Kidney (tissue), 14 donors: ENCODE results near the gene ABCG8. TPM values are rescaled to one million over a fixed set of nuclear protein-coding genes. Genes with fewer than 3 reads are reported as not detected.

Experiments
- DNase-seq, 5 donors: peaks; one replicate each; pipeline ENCODE4 v3.0.0-alpha.2; 2013 to 2020
- FAIRE-seq: peaks from 2 replicates; lab custom pipeline; 2012; peaks lifted over from hg19 to GRCh38; lab: Jason Lieb, UNC
- H3K27ac ChIP-seq, 2 donors: one replicate each; pipeline ENCODE4 v1.7.0; 2013; ENCODE audit warnings: low read depth in 2 of 2, low read length in 2 of 2, inconsistent platforms in 1 of 2
- H3K27me3 ChIP-seq: one replicate; pipeline ENCODE4 v1.7.1; 2013; ENCODE audit warnings: low read length, inconsistent platforms; ENCODE audit not compliant: control insufficient read depth, insufficient read depth
- H3K36me3 ChIP-seq, 3 donors: one replicate each; pipeline versions ENCODE4 v1.7.0 to v1.7.1; 2013; ENCODE audit warnings: low read length in 3 of 3, control low read depth in 1 of 3, inconsistent platforms in 1 of 3; ENCODE audit not compliant: insufficient read depth in 3 of 3, control insufficient read depth in 2 of 3
- H3K4me1 ChIP-seq, 3 donors: one replicate each; pipeline versions ENCODE4 v1.7.0 to v1.7.1; 2013; ENCODE audit warnings: low read length in 3 of 3, inconsistent platforms in 1 of 3, low read depth in 1 of 3; ENCODE audit not compliant: control insufficient read depth in 2 of 3, insufficient read depth in 2 of 3
- H3K4me3 ChIP-seq, 3 donors: one replicate each; pipeline versions ENCODE4 v1.7.0 to v1.8.1; 2013; ENCODE audit warnings: low read length in 3 of 3, control low read depth in 1 of 3, inconsistent platforms in 1 of 3
- H3K9ac ChIP-seq, 3 donors: one replicate each; pipeline versions ENCODE4 v1.7.0 to v1.7.1; 2013; ENCODE audit warnings: low read length in 3 of 3, control low read depth in 1 of 3, inconsistent platforms in 1 of 3
- H3K9me3 ChIP-seq, 3 donors: one replicate each; pipeline versions ENCODE4 v1.7.0 to v1.7.1; 2013; ENCODE audit warnings: low read length in 3 of 3, control low read depth in 1 of 3, inconsistent platforms in 1 of 3; ENCODE audit not compliant: control insufficient read depth in 2 of 3, insufficient read depth in 1 of 3
- CTCF ChIP-seq: IDR thresholded peaks from 3 replicates; pipeline ENCODE4 v1.5.1; 2012; ENCODE audit warnings: mild to moderate bottlenecking, moderate library complexity, borderline replicate concordance; ENCODE audit not compliant: insufficient read depth; ENCODE audit errors: extremely low read depth
- intact Hi-C: fragments of 100-400 bp; cut with DNase I; formaldehyde crosslinking; loops from one replicate; pipeline ENCODE4 v1.11.1; 2022
- polyA plus RNA-seq: library from polyadenylated mRNA; stranded (reverse); fragments of 350-450 nt; fragmentation: Illumina TruSeq; extraction: RNeasy Lipid Tissue Mini Kit (QIAGEN cat#74804); gene quantifications from one replicate; pipeline ENCODE4 v1.2.3, GENCODE V29; 2014; ENCODE audit warnings: low read depth, low replicate concordance; ENCODE audit not compliant: insufficient read depth
- total RNA-seq: library from RNA; stranded (reverse); fragmentation: NEBNext Ultra II Directional; extraction: Animal tissue kit (Norgen Biotek cat#: 25700); gene quantifications from one replicate; pipeline ENCODE4 v1.2.1, GENCODE V29; 2021
- donor health status: control.
- donor health status: control.
- donor health status: control.
- donor health status: control.
- donor health status: control.
- donor health status: DM: yes; HTN: yes; CAD: no.
- donor health status: Normal renal cell carcinoma (clear cell type).

The ABCG8 gene
- total and polyA plus RNA-seq, 2 donors from 2014 or later: 0.09 to 0.13 TPM

GRCh38 chr2:43854671-43855070 lies 15.9 kb downstream of the ABCG8 start:
- Histone ChIP-seq H3K36me3 (no peaks in the 10 kb centered on the region), H3K27me3 (no peaks in the 10 kb centered on the region), H3K9me3 (no peaks in the 10 kb centered on the region), H3K4me1 (no peaks in the 10 kb centered on the region), H3K27ac (no peak overlapping the region), H3K9ac (no peak overlapping the region), H3K4me3 (no peak overlapping the region)
- intact Hi-C loops: no loop called here
- DNase-seq (no peak), FAIRE-seq (no peak)
- no peak for TF ChIP-seq CTCF

- Histone ChIP-seq H3K36me3 (no peaks in the 10 kb centered on the region), H3K27ac (no peak overlapping the region), H3K4me3 (no peak overlapping the region), H3K4me1 (no peaks in the 10 kb centered on the region), H3K9ac (no peak overlapping the region), H3K27me3 (no peaks in the 10 kb centered on the region), H3K9me3 (no peaks in the 10 kb centered on the region)
- intact Hi-C loops: no loop called here
- DNase-seq (no peak), FAIRE-seq (no peak)
- no peak for TF ChIP-seq CTCF
These were observed 16.5 kb downstream of the ABCG8 start for GRCh38 chr2:43855292-43855691.

- Histone ChIP-seq H3K9ac (no peak overlapping the region), H3K4me3 (no peak overlapping the region), H3K9me3 (no peaks in the 10 kb centered on the region), H3K4me1 (no peaks in the 10 kb centered on the region), H3K27ac (no peak overlapping the region), H3K36me3 (no peaks in the 10 kb centered on the region), H3K27me3 (no peaks in the 10 kb centered on the region)
- DNase-seq: no peak
- intact Hi-C loops: no loop called here
- no peak for TF ChIP-seq CTCF
- FAIRE-seq: no peak
These were observed 33.4 kb downstream of the ABCG8 start for GRCh38 chr2:43872151-43872550.

GRCh38 chr2:43874776-43875451 lies 36.1 kb downstream of the ABCG8 start:
- Histone ChIP-seq H3K4me3 (no peak overlapping the region), H3K9me3 (no peaks in the 10 kb centered on the region), H3K4me1 (no peaks in the 10 kb centered on the region), H3K27me3 (no peaks in the 10 kb centered on the region), H3K36me3 (no peaks in the 10 kb centered on the region), H3K9ac (no peak overlapping the region), H3K27ac (no peak overlapping the region)
- no peak for TF ChIP-seq CTCF
- intact Hi-C loops: no loop called here
- FAIRE-seq (no peak), DNase-seq (no peak)
